Mesothelial cell of epicardium (in vitro differentiated cells): ENCODE data around the gene MLEC. TPM values are rescaled to one million over a fixed set of nuclear protein-coding genes. Genes with fewer than 3 reads are reported as not detected.

Experiments
- DNase-seq, 2 experiments: peaks; one replicate each; pipeline ENCODE4 v3.0.0; 2021; ENCODE audit warnings: low spot score in 2 of 2; ENCODE audit not compliant: unreplicated experiment in 2 of 2
- H3K27ac Mint-ChIP-seq: 2 replicates; pipeline ENCODE4 v1.8.0; 2021; ENCODE audit warnings: mixed read lengths
- H3K27me3 Mint-ChIP-seq: 2 replicates; pipeline ENCODE4 v1.8.0; 2021; ENCODE audit warnings: low read depth, mixed read lengths
- H3K36me3 Mint-ChIP-seq: 2 replicates; pipeline ENCODE4 v1.8.0; 2021; ENCODE audit warnings: mixed read lengths
- H3K4me1 Mint-ChIP-seq: 2 replicates; pipeline ENCODE4 v1.8.0; 2021; ENCODE audit warnings: mixed read lengths
- H3K4me3 Mint-ChIP-seq: 2 replicates; pipeline ENCODE4 v1.8.0; 2021; ENCODE audit warnings: mild to moderate bottlenecking, moderate library complexity, mixed read lengths
- H3K9me3 Mint-ChIP-seq: 2 replicates; pipeline ENCODE4 v1.8.0; 2021; ENCODE audit warnings: mixed read lengths
- CTCF ChIP-seq: fragments of 200-600 bp; sonication (generic); IDR thresholded peaks from one replicate; pipeline ENCODE4 v1.5.0; 2021; ENCODE audit warnings: antibody characterized with exemption; ENCODE audit not compliant: unreplicated experiment
- total RNA-seq: library from RNA; stranded (reverse); gene quantifications from 3 replicates; pipeline ENCODE4 v1.2.1, GENCODE V29; 2021

Gene MLEC
- total RNA-seq, 1 donor from 2014 or later = 174 TPM

GRCh38 chr12:120642826-120643225 lies 44.1 kb upstream of the MLEC start:
- peaks cover 5% of the 10 kb centered on the region for H3K4me1 Mint-ChIP-seq
- no peak for TF ChIP-seq CTCF
- DNase-seq = no peak
- H3K36me3 Mint-ChIP-seq = no peaks in the 10 kb centered on the region
- H3K27ac Mint-ChIP-seq = no peak overlapping the region
- no peaks in the 10 kb centered on the region for H3K9me3 Mint-ChIP-seq
- H3K4me3 Mint-ChIP-seq = no peak overlapping the region
- peaks cover 79% of the 10 kb centered on the region for H3K27me3 Mint-ChIP-seq

GRCh38 chr12:120643574-120643973 lies 43.4 kb upstream of the MLEC start:
- no peak for DNase-seq
- Mint-ChIP-seq H3K9me3 (no peaks in the 10 kb centered on the region), H3K36me3 (no peaks in the 10 kb centered on the region), H3K27ac (no peak overlapping the region), H3K27me3 (peaks cover 76% of the 10 kb centered on the region), H3K4me3 (no peak overlapping the region), H3K4me1 (peaks cover 5% of the 10 kb centered on the region)
- no peak for TF ChIP-seq CTCF

- Mint-ChIP-seq H3K4me3 (no peak overlapping the region), H3K36me3 (no peaks in the 10 kb centered on the region), H3K4me1 (peaks cover 14% of the 10 kb centered on the region), H3K27me3 (peaks cover 82% of the 10 kb centered on the region), H3K9me3 (no peaks in the 10 kb centered on the region), H3K27ac (no peak overlapping the region)
- no peak for TF ChIP-seq CTCF
- no peak for DNase-seq
Measured at GRCh38 chr12:120646044-120646443, 40.9 kb upstream of the MLEC start.

- Mint-ChIP-seq H3K36me3 (no peaks in the 10 kb centered on the region), H3K4me1 (peaks cover 15% of the 10 kb centered on the region), H3K4me3 (no peak overlapping the region), H3K27me3 (peaks cover 74% of the 10 kb centered on the region), H3K9me3 (no peaks in the 10 kb centered on the region), H3K27ac (no peak overlapping the region)
- no peak for TF ChIP-seq CTCF
- DNase-seq = no peak
Measured at GRCh38 chr12:120647375-120647755, 39.6 kb upstream of the MLEC start.

GRCh38 chr12:120649442-120650232 lies 37.3 kb upstream of the MLEC start:
- Mint-ChIP-seq H3K27ac (no peak overlapping the region), H3K36me3 (no peaks in the 10 kb centered on the region), H3K4me1 (peaks cover 17% of the 10 kb centered on the region), H3K9me3 (no peaks in the 10 kb centered on the region), H3K27me3 (peaks cover 53% of the 10 kb centered on the region), H3K4me3 (peak overlapping the region; percentile 73)
- no peak for TF ChIP-seq CTCF
- DNase-seq = no peak
